Measurements from ENCODE around the gene ZNF546. TPM values are rescaled to one million over a fixed set of nuclear protein-coding genes. Genes with fewer than 3 reads are reported as not detected.

ZNF546 gene
- 1 to 10 TPM in 1 of 4 donors, under 1 TPM in 3; 0.53 to 2.5 (median 0.80) TPM for total RNA-seq

DNA sequence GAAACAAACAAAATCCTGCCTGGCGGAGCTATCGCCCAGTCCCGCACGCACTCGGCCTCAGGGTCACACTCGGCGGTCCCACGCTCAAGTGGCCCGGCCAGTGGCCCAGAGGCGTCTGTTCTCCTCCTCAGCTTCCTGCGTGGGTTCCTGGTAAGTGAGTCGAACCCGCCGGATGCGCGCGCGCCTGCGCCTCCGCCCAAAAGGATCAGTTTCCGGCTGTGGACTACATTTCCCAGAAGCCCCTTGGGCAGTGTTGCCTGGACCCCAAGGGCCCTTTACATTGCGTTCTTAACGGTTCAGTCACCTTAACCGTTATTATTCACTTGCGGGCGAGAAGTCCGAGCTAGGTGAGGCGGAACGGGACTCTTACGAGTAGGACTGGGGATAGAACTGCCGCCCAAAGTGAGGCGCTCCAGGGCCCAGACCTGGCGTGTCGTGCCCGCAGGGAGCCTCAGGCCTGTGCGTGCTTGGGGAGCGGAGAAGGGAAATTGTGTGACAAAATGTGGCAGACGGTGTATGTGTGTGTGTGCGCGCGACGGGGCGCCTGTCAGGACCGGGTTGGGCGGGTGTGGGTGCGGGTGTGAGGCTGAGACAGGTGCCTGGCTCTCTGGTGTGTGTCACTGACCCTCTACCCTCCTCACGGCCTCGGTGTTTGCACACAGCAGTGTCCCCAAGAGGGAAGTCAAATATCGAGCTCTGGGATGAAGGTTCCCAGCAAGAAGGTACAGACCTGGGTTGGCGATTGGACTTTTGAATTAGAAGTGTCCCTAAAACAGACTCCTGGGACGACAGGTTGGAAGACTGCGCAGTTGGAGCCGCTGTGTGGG is at the start of gene ZNF546:
TSS of gene ZNF546 (plus strand) at position 250 of the 827 bp plus-strand sequence. CDS start 1,267 bp downstream, outside the sequence.
- Histone ChIP-seq H3K36me3 (peaks cover 0 to 12% (median 0%) of the 10 kb centered on the region in 3 donors), H3K4me1 (peaks cover 5 to 22% (median 7%) of the 10 kb centered on the region in 3 donors), H3K27ac (peak within 1 kb of the TSS; percentile 79 to 92 (median 92)), H3K9me3 (peaks cover 0 to 8% (median 6%) of the 10 kb centered on the region in 3 donors), H3K27me3 (no peaks in the 10 kb centered on the region), H3K4me3 (peak within 1 kb of the TSS; percentile 54 to 87 (median 75))
- peak; percentile 50 for DNase-seq
- 6% methylated on average over 32 to 42 of the region's 53 CpGs for WGBS, 2 donors
- intact Hi-C loops (cut with DNase I), result no loop called here
- TF ChIP-seq, protein P1, sequence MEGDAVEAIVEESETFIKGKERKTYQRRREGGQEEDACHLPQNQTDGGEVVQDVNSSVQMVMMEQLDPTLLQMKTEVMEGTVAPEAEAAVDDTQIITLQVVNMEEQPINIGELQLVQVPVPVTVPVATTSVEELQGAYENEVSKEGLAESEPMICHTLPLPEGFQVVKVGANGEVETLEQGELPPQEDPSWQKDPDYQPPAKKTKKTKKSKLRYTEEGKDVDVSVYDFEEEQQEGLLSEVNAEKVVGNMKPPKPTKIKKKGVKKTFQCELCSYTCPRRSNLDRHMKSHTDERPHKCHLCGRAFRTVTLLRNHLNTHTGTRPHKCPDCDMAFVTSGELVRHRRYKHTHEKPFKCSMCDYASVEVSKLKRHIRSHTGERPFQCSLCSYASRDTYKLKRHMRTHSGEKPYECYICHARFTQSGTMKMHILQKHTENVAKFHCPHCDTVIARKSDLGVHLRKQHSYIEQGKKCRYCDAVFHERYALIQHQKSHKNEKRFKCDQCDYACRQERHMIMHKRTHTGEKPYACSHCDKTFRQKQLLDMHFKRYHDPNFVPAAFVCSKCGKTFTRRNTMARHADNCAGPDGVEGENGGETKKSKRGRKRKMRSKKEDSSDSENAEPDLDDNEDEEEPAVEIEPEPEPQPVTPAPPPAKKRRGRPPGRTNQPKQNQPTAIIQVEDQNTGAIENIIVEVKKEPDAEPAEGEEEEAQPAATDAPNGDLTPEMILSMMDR (IDR thresholded peaks at IDR 0.05), result peak in 1 of 6 experiments; percentile 16
- peak in 3 of 4 donors; percentile 72 to 90 (median 88) for TF ChIP-seq POLR2A (IDR thresholded peaks at IDR 0.05)

DNA sequence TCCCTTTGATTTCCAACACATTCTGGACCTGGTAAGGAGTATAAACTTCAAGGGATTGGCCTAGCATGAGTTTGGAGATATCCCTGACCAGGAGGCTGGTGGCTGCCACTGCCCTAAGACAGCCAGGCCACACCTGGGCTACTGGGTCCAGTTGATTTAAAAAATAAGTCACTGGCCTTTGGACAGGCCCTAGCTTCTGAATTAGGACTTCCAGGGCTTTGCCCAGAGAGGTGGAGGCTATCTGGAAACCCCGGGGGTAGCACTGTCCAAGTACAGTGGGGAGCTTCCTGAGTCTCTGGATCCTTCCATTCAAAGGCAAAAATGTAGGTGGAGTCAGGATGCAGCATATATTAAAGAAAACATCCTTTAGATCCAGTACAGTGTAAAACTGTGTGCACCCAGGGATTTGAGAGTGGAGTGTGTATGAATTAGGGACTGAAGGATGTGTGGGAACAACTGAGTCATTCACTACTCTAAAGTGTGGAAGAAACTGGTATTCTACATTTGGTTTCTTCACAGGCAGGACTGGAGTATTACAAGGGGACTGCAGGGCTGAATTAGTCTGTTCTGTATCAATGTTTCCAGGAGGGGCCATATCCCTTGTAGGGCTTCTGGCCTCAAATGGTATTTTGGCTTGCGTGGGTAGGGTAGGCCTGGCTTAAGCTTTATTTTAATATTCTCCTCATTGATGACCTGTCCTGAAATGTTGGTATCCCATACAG is 47.7 kb upstream of the ZNF546 start:
- intact Hi-C loops (cut with DNase I), result no loop called here
- H3K27ac ChIP-seq, result no peak overlapping the region
- no peaks in the 10 kb centered on the region for H3K36me3 ChIP-seq
- no peak overlapping the region for H3K4me3 ChIP-seq
- WGBS, 2 donors, result 84 to 100% methylated on average over 1 to 2 of the region's 2 CpGs
- H3K4me1 ChIP-seq, result peaks cover 0 to 31% (median 8%) of the 10 kb centered on the region in 3 donors
- DNase-seq, result no peak
- TF ChIP-seq, protein P1 (IDR thresholded peaks at IDR 0.05), result no peak
- TF ChIP-seq POLR2A (IDR thresholded peaks at IDR 0.05), result no peak
- H3K9me3 ChIP-seq, result no peaks in the 10 kb centered on the region
- peaks cover 0 to 11% (median 0%) of the 10 kb centered on the region in 4 donors for H3K27me3 ChIP-seq

DNA sequence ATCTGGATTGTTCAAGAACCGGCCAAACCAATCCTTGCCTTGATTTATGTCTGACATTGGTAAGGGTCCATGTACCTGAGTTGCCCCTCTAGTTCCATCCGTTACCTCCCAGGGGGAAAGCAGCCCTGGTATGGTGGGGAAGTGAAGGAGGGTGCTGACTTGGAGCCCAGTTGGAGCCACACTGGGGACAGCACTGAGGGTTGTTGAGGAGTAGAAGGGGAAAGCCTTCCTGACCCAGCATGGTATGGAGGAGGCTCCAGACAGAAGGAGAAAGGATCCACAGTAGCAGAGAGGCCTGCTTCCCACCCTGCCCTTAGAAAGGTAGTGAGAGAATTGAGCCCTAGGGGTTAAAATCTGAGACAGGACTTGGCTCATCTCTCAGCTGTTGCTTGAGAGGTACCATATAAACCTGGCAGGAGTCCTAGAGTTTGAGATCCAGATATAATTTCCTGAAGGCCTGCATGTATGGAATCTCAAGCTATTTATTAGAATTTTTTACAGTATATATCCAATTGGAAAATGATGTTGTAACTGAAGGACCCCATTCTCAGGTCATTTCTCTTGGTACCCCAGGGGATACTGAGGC is 45.7 kb upstream of the ZNF546 start:
- WGBS, 2 donors, result 86 to 100% methylated on average over 1 to 2 of the region's 2 CpGs
- no peak overlapping the region for H3K27ac ChIP-seq
- H3K36me3 ChIP-seq, result no peaks in the 10 kb centered on the region
- TF ChIP-seq, protein P1 (IDR thresholded peaks at IDR 0.05), result no peak
- peaks cover 0 to 11% (median 0%) of the 10 kb centered on the region in 4 donors for H3K27me3 ChIP-seq
- no peak overlapping the region for H3K4me3 ChIP-seq
- no peak for DNase-seq
- intact Hi-C loops (cut with DNase I), result no loop called here
- H3K4me1 ChIP-seq, result peaks cover 0 to 23% (median 8%) of the 10 kb centered on the region in 3 donors
- H3K9me3 ChIP-seq, result no peaks in the 10 kb centered on the region

DNA sequence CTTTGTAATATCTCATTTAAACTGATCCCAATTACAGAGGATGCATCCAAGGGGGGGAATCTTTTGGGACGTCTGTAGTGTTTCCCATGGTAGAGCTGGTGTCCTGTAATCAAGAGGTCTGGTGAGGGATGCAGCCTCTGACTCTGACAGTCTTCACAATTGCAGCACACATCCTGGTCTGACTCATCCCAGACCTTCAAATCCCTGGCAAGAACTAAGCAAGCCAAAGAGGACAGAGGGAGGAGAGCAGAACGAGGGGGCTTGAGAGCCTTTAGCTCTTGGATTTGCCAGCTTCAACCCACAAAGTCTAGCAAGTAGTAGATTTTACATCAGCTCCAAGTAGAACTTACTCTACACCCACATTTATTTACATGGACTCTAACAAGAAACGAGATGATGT is 45.2 kb upstream of the ZNF546 start:
- intact Hi-C loops (cut with DNase I), result no loop called here
- 18 to 26% methylated on average over 3 of the region's 3 CpGs for WGBS, 2 donors
- Histone ChIP-seq H3K4me3 (no peak overlapping the region), H3K27ac (peak overlapping the region in 1 of 4 donors; percentile 32), H3K27me3 (peaks cover 0 to 11% (median 0%) of the 10 kb centered on the region in 4 donors), H3K9me3 (no peaks in the 10 kb centered on the region), H3K36me3 (no peaks in the 10 kb centered on the region), H3K4me1 (peaks cover 0 to 23% (median 8%) of the 10 kb centered on the region in 3 donors)
- TF ChIP-seq, protein P1 (IDR thresholded peaks at IDR 0.05), result no peak
- no peak for TF ChIP-seq POLR2A (IDR thresholded peaks at IDR 0.05)
- DNase-seq, result no peak

Measured in esophagus squamous epithelium (tissue), 5 donors.